Mesenchymal stem cell (in vitro differentiated cells and primary cell): Measurements from ENCODE around the gene PRRX2.

ENCODE experiments used
- DNase-seq: peaks from one replicate; pipeline ENCODE4 v3.0.0-alpha.2; 2013
- H2AFZ ChIP-seq: one replicate; pipeline ENCODE4 v1.6.1; 2013; ENCODE audit warnings: low read depth, mild to moderate bottlenecking, control low read depth, inconsistent platforms, low read length, moderate library complexity
- H2AK5ac ChIP-seq: 2 replicates; pipeline ENCODE4 v1.6.1; 2013; ENCODE audit warnings: low read length, moderate library complexity, mild to moderate bottlenecking, inconsistent platforms; ENCODE audit not compliant: severe bottlenecking
- H2BK120ac ChIP-seq: one replicate; pipeline ENCODE4 v1.6.1; 2013; ENCODE audit warnings: low read depth, mild to moderate bottlenecking, inconsistent platforms, low read length, moderate library complexity
- H2BK12ac ChIP-seq, 2 experiments: one replicate each; pipeline ENCODE4 v1.6.1; 2013; ENCODE audit warnings: inconsistent platforms in 2 of 2, low read length in 2 of 2, mild to moderate bottlenecking in 2 of 2, moderate library complexity in 2 of 2, control low read depth in 1 of 2
- H2BK15ac ChIP-seq: one replicate; pipeline ENCODE4 v1.6.1; 2013; ENCODE audit warnings: mild to moderate bottlenecking, low read depth, inconsistent platforms; ENCODE audit not compliant: poor library complexity, severe bottlenecking
- H2BK5ac ChIP-seq: 2 replicates; pipeline ENCODE4 v1.6.1; 2013; ENCODE audit warnings: low read depth, mild to moderate bottlenecking, low read length, control low read depth, inconsistent platforms; ENCODE audit not compliant: poor library complexity, severe bottlenecking
- H3K14ac ChIP-seq, 2 experiments: one replicate each; pipeline ENCODE4 v1.6.1; 2013; ENCODE audit warnings: inconsistent platforms in 2 of 2, low read length in 2 of 2, control low read depth in 1 of 2, mild to moderate bottlenecking in 1 of 2, moderate library complexity in 1 of 2
- H3K18ac ChIP-seq, 2 experiments: one replicate each; pipeline ENCODE4 v1.6.1; 2013; ENCODE audit warnings: inconsistent platforms in 2 of 2, low read length in 2 of 2, control low read depth in 1 of 2, low read depth in 1 of 2, mild to moderate bottlenecking in 1 of 2
- H3K23ac ChIP-seq, 2 experiments: one replicate each; pipeline ENCODE4 v1.6.1; 2013; ENCODE audit warnings: inconsistent platforms in 2 of 2, low read length in 2 of 2, mild to moderate bottlenecking in 2 of 2, moderate library complexity in 2 of 2, control low read depth in 1 of 2
- H3K27ac ChIP-seq: 2 replicates; pipeline ENCODE4 v1.5.1; 2013; ENCODE audit warnings: mild to moderate bottlenecking, moderate library complexity, low read length, control low read depth, inconsistent platforms; ENCODE audit not compliant: poor library complexity, severe bottlenecking
- H3K27me3 ChIP-seq, 2 experiments: 2 replicates each; pipeline versions ENCODE4 v1.6.1 to v1.7.0; 2013; ENCODE audit warnings: low read length in 2 of 2, mild to moderate bottlenecking in 2 of 2, moderate library complexity in 2 of 2, control low read depth in 1 of 2, inconsistent platforms in 1 of 2; ENCODE audit not compliant: control insufficient read depth in 1 of 2, insufficient read depth in 1 of 2
- H3K36me3 ChIP-seq, 2 experiments: 2 replicates each; pipeline versions ENCODE4 v1.6.1 to v1.7.0; 2013; ENCODE audit warnings: low read length in 2 of 2, control low read depth in 1 of 2, inconsistent platforms in 1 of 2, low read depth in 1 of 2, mild to moderate bottlenecking in 1 of 2; ENCODE audit not compliant: insufficient read depth in 2 of 2, control insufficient read depth in 1 of 2
- H3K4ac ChIP-seq, 2 experiments: one replicate each; pipeline ENCODE4 v1.6.1; 2013; ENCODE audit warnings: inconsistent platforms in 2 of 2, low read length in 2 of 2, mild to moderate bottlenecking in 2 of 2, moderate library complexity in 2 of 2, control low read depth in 1 of 2, low read depth in 1 of 2
- H3K4me1 ChIP-seq: 2 replicates; pipeline ENCODE4 v1.6.1; 2013; ENCODE audit warnings: low read depth, low read length, control low read depth; ENCODE audit not compliant: control insufficient read depth, insufficient read depth
- H3K4me2 ChIP-seq: 2 replicates; pipeline ENCODE4 v1.6.1; 2013; ENCODE audit warnings: low read length, mild to moderate bottlenecking, inconsistent platforms; ENCODE audit not compliant: poor library complexity, severe bottlenecking
- H3K4me3 ChIP-seq, 2 experiments: 2 replicates each; pipeline versions ENCODE4 v1.5.1 to v1.7.0; 2013; ENCODE audit warnings: low read length in 2 of 2, mild to moderate bottlenecking in 2 of 2, control low read depth in 1 of 2, low read depth in 1 of 2; ENCODE audit not compliant: insufficient read depth in 1 of 2
- H3K79me1 ChIP-seq: replicated peaks from 2 replicates; pipeline ENCODE4 v1.6.1; 2013; ENCODE audit warnings: mild to moderate bottlenecking, control low read depth, low read length, inconsistent platforms; ENCODE audit not compliant: poor library complexity, severe bottlenecking
- H3K9ac ChIP-seq: 2 replicates; pipeline ENCODE4 v1.7.0; 2013; ENCODE audit warnings: mild to moderate bottlenecking, low read length, moderate library complexity
- H3K9me3 ChIP-seq: 2 replicates; pipeline ENCODE4 v1.7.0; 2013; ENCODE audit warnings: mild to moderate bottlenecking, low read length; ENCODE audit not compliant: control insufficient read depth
- H4K8ac ChIP-seq: one replicate; pipeline ENCODE4 v1.6.1; 2013; ENCODE audit warnings: inconsistent platforms, mild to moderate bottlenecking, low read length, moderate library complexity
- H4K91ac ChIP-seq: one replicate; pipeline ENCODE4 v1.6.1; 2013; ENCODE audit warnings: mild to moderate bottlenecking, low read length, inconsistent platforms
- WGBS: methylation state at CpG from one replicate; pipeline ENCODE4 v1.1.7; 2013; ENCODE audit warnings: mixed read lengths; 5-methylcytosine and 5-hydroxymethylcytosine counted together

Gene PRRX2

DNA sequence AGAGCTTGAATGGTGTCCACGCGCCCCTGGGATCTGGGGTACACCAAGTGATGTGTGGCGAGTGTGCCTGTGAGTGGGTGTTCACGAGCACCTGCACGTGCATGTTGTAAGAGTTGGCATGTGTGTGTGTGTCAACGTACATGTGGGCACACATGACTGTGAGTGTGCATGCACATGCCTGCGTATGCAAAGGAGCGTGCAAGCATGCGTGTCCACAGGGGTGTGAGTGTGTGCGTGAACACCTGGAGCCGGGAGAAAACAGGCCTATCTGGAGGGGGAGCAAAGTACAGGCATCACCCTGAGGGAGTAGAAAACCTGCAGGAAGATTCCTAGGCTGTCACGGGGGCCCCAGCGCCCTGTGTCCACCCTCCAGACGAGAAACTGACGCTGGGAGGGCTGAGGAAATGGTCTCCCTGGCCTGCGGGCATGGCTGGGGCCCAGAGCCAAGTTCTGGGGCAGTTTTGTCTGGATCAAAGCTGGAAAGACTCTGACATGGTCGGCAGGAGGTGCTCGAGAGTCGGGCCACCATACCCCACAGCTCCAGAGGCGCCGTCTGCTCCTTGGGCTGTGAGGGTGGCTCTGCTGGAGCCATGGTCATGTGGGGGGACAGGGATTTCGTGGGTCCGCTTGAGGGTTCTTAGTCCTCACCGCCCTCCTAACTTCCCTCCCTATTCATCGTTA is 55.6 kb downstream of the PRRX2 start:
- Histone ChIP-seq H2BK5ac (no peak overlapping the region), H3K9ac (no peak overlapping the region), H3K4ac (no peak overlapping the region), H3K23ac (no peak overlapping the region), H3K9me3 (no peaks in the 10 kb centered on the region), H2BK120ac (no peak overlapping the region), H3K4me1 (no peaks in the 10 kb centered on the region), H2BK15ac (no peak overlapping the region), H4K8ac (no peak overlapping the region), H4K91ac (no peak overlapping the region), H3K27ac (no peak overlapping the region), H3K79me1 (no peaks in the 10 kb centered on the region), H2AFZ (no peak overlapping the region), H3K14ac (peak overlapping the region in 1 of 2 experiments; percentile 77), H2AK5ac (no peak overlapping the region), H3K36me3 (peaks cover 3 to 24% of the 10 kb centered on the region in 2 experiments), H2BK12ac (peak overlapping the region in 1 of 2 experiments; percentile 67), H3K18ac (no peak overlapping the region), H3K4me2 (no peak overlapping the region), H3K27me3 (peaks cover 0 to 16% of the 10 kb centered on the region in 2 experiments), H3K4me3 (no peak overlapping the region)
- DNase-seq: no peak
- WGBS: 87% methylated on average over 24 of the region's 25 CpGs

DNA sequence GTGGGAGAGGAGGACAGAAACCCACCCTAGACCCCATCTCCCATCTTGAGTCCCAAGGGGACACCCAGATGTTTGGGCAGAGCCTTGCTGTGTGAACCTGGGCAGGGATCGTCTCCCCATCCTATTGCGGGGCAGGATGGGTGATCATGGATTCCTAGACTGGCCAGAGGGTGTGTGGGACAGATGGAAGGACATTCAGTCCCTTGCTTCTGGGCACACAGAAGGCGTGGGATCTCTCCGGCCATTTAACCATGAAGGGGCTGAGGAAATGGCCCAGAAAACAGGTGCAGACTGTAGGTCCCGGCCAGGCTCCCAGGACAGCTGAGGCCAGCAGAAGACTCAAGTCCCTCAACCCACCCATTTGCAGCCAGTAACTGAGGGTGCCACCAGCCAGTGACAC is 57.5 kb downstream of the PRRX2 start:
- H4K91ac ChIP-seq: no peak overlapping the region
- H3K4me1 ChIP-seq: peaks cover 2% of the 10 kb centered on the region
- no peak overlapping the region for H2BK5ac ChIP-seq
- H3K14ac ChIP-seq: no peak overlapping the region
- no peak overlapping the region for H3K4me3 ChIP-seq
- no peak overlapping the region for H3K27ac ChIP-seq
- H2BK15ac ChIP-seq: no peak overlapping the region
- H3K4ac ChIP-seq: no peak overlapping the region
- H2BK12ac ChIP-seq: no peak overlapping the region
- peaks cover 3 to 24% of the 10 kb centered on the region in 2 experiments for H3K36me3 ChIP-seq
- H3K23ac ChIP-seq: no peak overlapping the region
- no peak for DNase-seq
- no peak overlapping the region for H2AK5ac ChIP-seq
- no peak overlapping the region for H2BK120ac ChIP-seq
- WGBS: 97% methylated on average over 5 of the region's 5 CpGs
- H2AFZ ChIP-seq: no peak overlapping the region
- no peak overlapping the region for H3K18ac ChIP-seq
- peaks cover 0 to 16% of the 10 kb centered on the region in 2 experiments for H3K27me3 ChIP-seq
- H3K79me1 ChIP-seq: no peaks in the 10 kb centered on the region
- H3K9ac ChIP-seq: no peak overlapping the region
- H4K8ac ChIP-seq: no peak overlapping the region
- no peak overlapping the region for H3K4me2 ChIP-seq
- H3K9me3 ChIP-seq: no peaks in the 10 kb centered on the region

DNA sequence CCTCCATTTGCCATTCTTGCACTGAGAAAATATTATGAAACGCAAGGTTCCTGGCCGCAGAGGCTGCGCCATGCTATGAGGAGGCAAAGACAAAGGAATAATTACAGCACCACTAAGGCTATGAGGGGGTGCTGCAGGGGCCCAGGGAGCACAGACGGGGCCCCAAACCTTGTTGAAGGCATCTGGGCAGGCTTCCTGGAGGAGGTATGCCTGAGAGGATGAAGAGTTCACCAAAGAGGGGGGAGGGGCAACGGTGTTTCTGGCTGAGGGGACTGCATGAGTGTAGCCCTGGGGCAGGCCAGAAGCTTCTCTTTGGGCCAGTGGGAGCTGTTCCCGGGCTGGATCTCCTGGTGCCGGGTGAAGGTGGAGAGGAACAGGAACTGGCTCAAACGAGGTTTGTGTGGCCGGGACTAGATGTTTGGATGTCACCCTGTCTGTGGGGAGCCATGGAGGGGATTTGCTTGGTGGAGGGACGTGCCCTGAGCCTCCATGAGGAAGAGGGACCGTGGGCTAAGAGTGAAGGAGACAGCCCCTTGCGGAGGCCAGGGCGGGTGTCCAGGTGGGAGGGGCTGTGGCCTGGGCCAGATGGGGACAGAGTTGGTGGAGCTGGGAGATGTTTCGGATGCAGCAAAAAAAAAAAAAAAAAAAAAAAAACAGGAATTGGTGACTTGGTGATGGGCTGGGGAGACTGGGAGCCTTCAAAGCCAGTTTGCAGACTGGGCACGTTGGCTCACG is 59.2 kb downstream of the PRRX2 start:
- H3K4ac ChIP-seq: no peak overlapping the region
- peak overlapping the region; percentile 32 for H3K9ac ChIP-seq
- H3K4me1 ChIP-seq: peaks cover 2% of the 10 kb centered on the region
- no peak overlapping the region for H2BK120ac ChIP-seq
- no peak overlapping the region for H3K4me3 ChIP-seq
- H3K14ac ChIP-seq: no peak overlapping the region
- H3K18ac ChIP-seq: no peak overlapping the region
- H3K27me3 ChIP-seq: peaks cover 0 to 12% of the 10 kb centered on the region in 2 experiments
- H3K9me3 ChIP-seq: no peaks in the 10 kb centered on the region
- H2BK12ac ChIP-seq: peak overlapping the region in 1 of 2 experiments; percentile 26
- no peak overlapping the region for H4K8ac ChIP-seq
- H2BK15ac ChIP-seq: no peak overlapping the region
- peaks cover 0 to 24% of the 10 kb centered on the region in 2 experiments for H3K36me3 ChIP-seq
- no peak overlapping the region for H4K91ac ChIP-seq
- no peak overlapping the region for H2AFZ ChIP-seq
- DNase-seq: no peak
- no peak overlapping the region for H3K23ac ChIP-seq
- H3K27ac ChIP-seq: no peak overlapping the region
- H3K4me2 ChIP-seq: no peak overlapping the region
- H3K79me1 ChIP-seq: no peaks in the 10 kb centered on the region
- WGBS: 82% methylated on average over 16 of the region's 16 CpGs
- no peak overlapping the region for H2AK5ac ChIP-seq
- no peak overlapping the region for H2BK5ac ChIP-seq

DNA sequence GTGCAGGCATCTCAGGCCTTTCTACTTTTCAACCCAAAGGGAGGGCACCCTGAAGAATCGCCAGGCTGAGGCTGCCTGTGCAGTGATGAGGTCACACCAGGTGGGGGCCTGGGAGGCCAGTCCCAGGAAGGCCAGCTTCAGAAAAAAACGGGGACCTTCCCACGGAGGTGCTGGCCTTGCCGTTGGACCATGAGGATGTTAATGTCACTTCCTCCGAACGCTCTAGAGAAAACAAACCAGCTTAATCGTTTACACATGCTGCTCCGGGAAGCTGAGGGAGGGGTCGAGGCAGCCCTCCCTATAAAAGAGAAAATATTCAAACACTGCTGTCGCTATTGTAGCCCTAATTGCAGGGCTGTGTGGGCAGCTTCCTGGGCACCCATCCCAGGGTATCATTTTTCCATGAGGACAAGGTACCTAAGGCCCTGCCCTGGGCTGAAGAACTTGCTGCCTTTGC is 60.4 kb downstream of the PRRX2 start:
- peak overlapping the region in 1 of 2 experiments; percentile 46 for H3K4ac ChIP-seq
- H2BK15ac ChIP-seq: peak overlapping the region; percentile 74
- H3K79me1 ChIP-seq: no peaks in the 10 kb centered on the region
- WGBS: 51% methylated on average over 10 of the region's 10 CpGs
- H2BK5ac ChIP-seq: no peak overlapping the region
- no peak overlapping the region for H3K4me3 ChIP-seq
- H3K18ac ChIP-seq: no peak overlapping the region
- DNase-seq: no peak
- H3K14ac ChIP-seq: no peak overlapping the region
- no peak overlapping the region for H3K23ac ChIP-seq
- H3K9me3 ChIP-seq: no peaks in the 10 kb centered on the region
- H3K27me3 ChIP-seq: peaks cover 0 to 8% of the 10 kb centered on the region in 2 experiments
- peaks cover 0 to 17% of the 10 kb centered on the region in 2 experiments for H3K36me3 ChIP-seq
- H3K4me1 ChIP-seq: peaks cover 2% of the 10 kb centered on the region
- no peak overlapping the region for H3K27ac ChIP-seq
- no peak overlapping the region for H2BK120ac ChIP-seq
- H2BK12ac ChIP-seq: no peak overlapping the region
- H4K91ac ChIP-seq: peak overlapping the region; percentile 29
- no peak overlapping the region for H3K4me2 ChIP-seq
- no peak overlapping the region for H2AK5ac ChIP-seq
- no peak overlapping the region for H2AFZ ChIP-seq
- peak overlapping the region; percentile 63 for H3K9ac ChIP-seq
- peak overlapping the region; percentile 21 for H4K8ac ChIP-seq
